A673 (cell line): ENCODE data around the gene CSNK1A1L. TPM values are rescaled to one million over a fixed set of nuclear protein-coding genes. Genes with fewer than 3 reads are reported as not detected.
A peak's percentile ranks its signal among the peaks of the same experiment; 100 is the strongest.
"Not testable (repeated sequence)": the region's sequence is repeated elsewhere in the genome, so short reads cannot be mapped to it uniquely, and the experiment has no call there.

Experiments
- BruUV-seq: library from RNA; stranded (reverse); fragments of 400-500 nt; replicated peaks from 2 replicates; lab custom pipeline; 2021; lab: Mats Ljungman, UMichigan
- CTCF ChIA-PET: fragments of 300-600 bp; sonication (Branson Sonifier 250); formaldehyde crosslinking; loops from one replicate; lab custom pipeline; 2022; ENCODE audit warnings: antibody characterized with exemption; lab: Charles Lee
- POLR2A ChIA-PET: fragments of 300-600 bp; sonication (Branson Sonifier 250); formaldehyde crosslinking; loops from one replicate; lab custom pipeline; 2022; ENCODE audit warnings: antibody characterized with exemption; ENCODE audit not compliant: low non-redundant PET; lab: Charles Lee
- DNase-seq: peaks from one replicate; pipeline ENCODE4 v3.0.0-alpha.2; 2015; ENCODE audit warnings: low spot score
- H3K27ac ChIP-seq: fragments of 200-600 bp; sonication (generic); 2 replicates; pipeline ENCODE4 v1.5.1; 2016; ENCODE audit warnings: mixed run types, low read depth, mild to moderate bottlenecking, mixed read lengths, antibody characterized with exemption, low read length; ENCODE audit not compliant: poor library complexity, severe bottlenecking
- H3K27me3 ChIP-seq: fragments of 200-600 bp; sonication (generic); replicated peaks from 2 replicates; pipeline ENCODE4 v1.6.1; 2017; ENCODE audit warnings: mixed run types, low read depth, mild to moderate bottlenecking, mixed read lengths, antibody characterized with exemption, low read length; ENCODE audit not compliant: insufficient read depth, poor library complexity
- H3K36me3 ChIP-seq: fragments of 200-600 bp; sonication (generic); 2 replicates; pipeline ENCODE4 v1.6.1; 2016; ENCODE audit warnings: mixed run types, mild to moderate bottlenecking, mixed read lengths, antibody characterized with exemption, low read length; ENCODE audit not compliant: insufficient read depth, poor library complexity, severe bottlenecking
- H3K4me1 ChIP-seq: fragments of 200-600 bp; sonication (generic); 2 replicates; pipeline ENCODE4 v1.6.1; 2017; ENCODE audit warnings: mixed run types, mild to moderate bottlenecking, mixed read lengths, antibody characterized with exemption, low read length; ENCODE audit not compliant: insufficient read depth, poor library complexity, severe bottlenecking
- H3K4me3 ChIP-seq: fragments of 200-600 bp; sonication (generic); 2 replicates; pipeline ENCODE4 v1.5.1; 2016; ENCODE audit warnings: low read depth, mixed run types, mild to moderate bottlenecking, mixed read lengths, low read length; ENCODE audit not compliant: poor library complexity, severe bottlenecking
- H3K9me3 ChIP-seq: fragments of 200-600 bp; sonication (generic); 2 replicates; pipeline ENCODE4 v1.6.1; 2016; ENCODE audit warnings: mixed run types, low read depth, mild to moderate bottlenecking, mixed read lengths, antibody characterized with exemption, low read length; ENCODE audit not compliant: poor library complexity, severe bottlenecking
- CTCF ChIP-seq: fragments of 300-800, 200-600 bp; sonication (generic); conservative IDR thresholded peaks from 2 replicates; pipeline ENCODE4 v1.5.1; 2017; ENCODE audit warnings: low read depth, mild to moderate bottlenecking, antibody characterized with exemption, low read length, moderate library complexity, mixed read lengths
- EZH2 ChIP-seq: fragments of 200-600 bp; sonication (generic); IDR thresholded peaks from 2 replicates; pipeline ENCODE4 v1.6.1; 2017; ENCODE audit warnings: borderline replicate concordance, low read depth, mild to moderate bottlenecking, mixed read lengths, antibody characterized with exemption, low read length; ENCODE audit not compliant: poor library complexity, severe bottlenecking
- intact Hi-C: fragments of 100-400 bp; cut with micrococcal nuclease; formaldehyde crosslinking; loops from one replicate; pipeline ENCODE4 v1.10.0; 2022; ENCODE audit not compliant: unreplicated experiment
- total RNA-seq: library from RNA; stranded (reverse); gene quantifications from 2 replicates; pipeline ENCODE4 v1.2.3, GENCODE V29; 2021

The CSNK1A1L gene
- total RNA-seq, 1 experiment from 2014 or later = not detected

GRCh38 chr13:37065890-37066526 is 39.5 kb downstream of the CSNK1A1L start:
- TF ChIP-seq CTCF (no peak), EZH2 (no peak)
- intact Hi-C loops = loop anchor here (10.0 kb wide), 2 partner anchors 221 to 1081 kb away; no protein-coding TSS in a partner anchor
- no TSS peak for BruUV-seq
- H3K4me3 ChIP-seq = no peak overlapping the region
- DNase-seq = no peak
- CTCF ChIA-PET = interaction anchor here (0.6 kb wide), 1 partner anchor 68 kb away, joined by 3 read pairs; no protein-coding TSS in a partner anchor
- H3K4me1 ChIP-seq = no peaks in the 10 kb centered on the region
- H3K27me3 ChIP-seq = no peaks in the 10 kb centered on the region
- no peak overlapping the region for H3K27ac ChIP-seq
- POLR2A ChIA-PET = no interaction called here
- no peaks in the 10 kb centered on the region for H3K36me3 ChIP-seq
- H3K9me3 ChIP-seq = no peaks in the 10 kb centered on the region

- Histone ChIP-seq H3K9me3 (no peaks in the 10 kb centered on the region), H3K27me3 (no peaks in the 10 kb centered on the region), H3K27ac (peak overlapping the region; percentile 90), H3K4me3 (peak overlapping the region; percentile 79), H3K4me1 (no peaks in the 10 kb centered on the region), H3K36me3 (peaks cover 7% of the 10 kb centered on the region)
- no peak for DNase-seq
- no TSS peak for BruUV-seq
- intact Hi-C loops = loop anchor here (10.0 kb wide), 4 partner anchors 55 to 1075 kb away; partner anchors contain the start of gene EXOSC8
- CTCF ChIA-PET = no interaction called here
- TF ChIP-seq CTCF (no peak), EZH2 (no peak)
- POLR2A ChIA-PET = no interaction called here
Measured at GRCh38 chr13:37059848-37060192, 45.6 kb downstream of the CSNK1A1L start.

- TF ChIP-seq EZH2 (no peak), CTCF (no peak)
- H3K4me3 ChIP-seq = peak within 1 kb of the TSS; percentile 79
- CTCF ChIA-PET = no interaction called here
- no peaks in the 10 kb centered on the region for H3K4me1 ChIP-seq
- intact Hi-C loops = loop anchor here (10.0 kb wide), 2 partner anchors 54 to 634 kb away; partner anchors contain the start of gene EXOSC8
- peak; percentile 98 for DNase-seq
- H3K9me3 ChIP-seq = no peaks in the 10 kb centered on the region
- peaks cover 7% of the 10 kb centered on the region for H3K36me3 ChIP-seq
- no peaks in the 10 kb centered on the region for H3K27me3 ChIP-seq
- TSS peak; percentile 77 for BruUV-seq
- H3K27ac ChIP-seq = peak within 1 kb of the TSS; percentile 90
- POLR2A ChIA-PET = no interaction called here
Measured at GRCh38 chr13:37058910-37059847, 46.3 kb downstream of the CSNK1A1L start, which contains the start of gene SUPT20H. TSS of gene SUPT20H (minus strand) at chr13:37059688. CDS start at chr13:37051490, 8,198 bp downstream.

GRCh38 chr13:37056228-37056627 is 49.2 kb downstream of the CSNK1A1L start:
- H3K9me3 ChIP-seq, DNase-seq, H3K36me3 ChIP-seq, H3K27me3 ChIP-seq, BruUV-seq, CTCF ChIA-PET, H3K4me1 ChIP-seq, H3K4me3 ChIP-seq, POLR2A ChIA-PET, H3K27ac ChIP-seq: not testable (repeated sequence)
- intact Hi-C loops = loop anchor here (10.0 kb wide), 2 partner anchors 51 to 631 kb away; partner anchors contain the start of gene EXOSC8
